Endodermal cell (in vitro differentiated cells): ENCODE results near the gene KCND3. TPM values are rescaled to one million over a fixed set of nuclear protein-coding genes. Genes with fewer than 3 reads are reported as not detected.

Experiments used
- DNase-seq: peaks from one replicate; pipeline ENCODE4 v3.0.0-alpha.2; 2017
- H3K27ac ChIP-seq: 2 replicates; pipeline ENCODE4 v1.5.1; 2013; ENCODE audit warnings: mild to moderate bottlenecking, low read depth, low read length, moderate library complexity
- H3K27me3 ChIP-seq: 2 replicates; pipeline ENCODE4 v1.6.1; 2013; ENCODE audit warnings: mild to moderate bottlenecking, low read length, moderate library complexity; ENCODE audit not compliant: insufficient read depth, control insufficient read depth, poor library complexity, severe bottlenecking
- H3K36me3 ChIP-seq: 2 replicates; pipeline ENCODE4 v1.7.0; 2013; ENCODE audit warnings: mild to moderate bottlenecking, low read length, moderate library complexity; ENCODE audit not compliant: control insufficient read depth, insufficient read depth
- H3K4me1 ChIP-seq: one replicate; pipeline ENCODE4 v1.7.0; 2013; ENCODE audit warnings: low read length; ENCODE audit not compliant: control insufficient read depth, insufficient read depth
- H3K4me3 ChIP-seq: 2 replicates; pipeline ENCODE4 v1.5.1; 2013; ENCODE audit warnings: mild to moderate bottlenecking, low read length, moderate library complexity
- H3K9ac ChIP-seq: 2 replicates; pipeline ENCODE4 v1.6.1; 2013; ENCODE audit warnings: mild to moderate bottlenecking, low read length, moderate library complexity; ENCODE audit not compliant: poor library complexity, severe bottlenecking; ENCODE audit errors: extremely low read depth
- H3K9me3 ChIP-seq: 2 replicates; pipeline ENCODE4 v1.6.1; 2013; ENCODE audit warnings: mild to moderate bottlenecking, low read length, moderate library complexity; ENCODE audit not compliant: control insufficient read depth
- H3K27ac Mint-ChIP-seq: 2 replicates; pipeline ENCODE4 v1.8.0; 2020; ENCODE audit warnings: mixed read lengths
- H3K27me3 Mint-ChIP-seq: 2 replicates; pipeline ENCODE4 v1.8.0; 2021; ENCODE audit warnings: mild to moderate bottlenecking, mixed read lengths; ENCODE audit not compliant: insufficient read depth
- H3K36me3 Mint-ChIP-seq: 2 replicates; pipeline ENCODE4 v1.8.0; 2020; ENCODE audit warnings: low read depth, mixed read lengths
- H3K4me1 Mint-ChIP-seq: 2 replicates; pipeline ENCODE4 v1.8.0; 2020; ENCODE audit warnings: mixed read lengths
- H3K4me3 Mint-ChIP-seq: 2 replicates; pipeline ENCODE4 v1.8.0; 2020; ENCODE audit warnings: mild to moderate bottlenecking, moderate library complexity, mixed read lengths
- H3K9me3 Mint-ChIP-seq: 2 replicates; pipeline ENCODE4 v1.8.0; 2020; ENCODE audit warnings: mild to moderate bottlenecking, mixed read lengths
- CTCF ChIP-seq: fragments of 200-600 bp; sonication (generic); conservative IDR thresholded peaks from 2 replicates; pipeline ENCODE4 v1.5.0; 2021; ENCODE audit warnings: antibody characterized with exemption, mild to moderate bottlenecking
- WGBS, 2 experiments: methylation state at CpG; one replicate each; pipeline versions ENCODE4 v1.1.5 to v1.1.7; 2013; ENCODE audit warnings: missing lambda C conversion rate in 2 of 2, mixed read lengths in 1 of 2; ENCODE audit not compliant: insufficient coverage in 1 of 2, insufficient read length in 1 of 2; 5-methylcytosine and 5-hydroxymethylcytosine counted together
- total RNA-seq, 2 donors: library from RNA; stranded (reverse); fragmentation: NEBNext Ultra II Directional in 1 of 2; extraction: Animal tissue kit (Norgen Biotek cat#: 25700) in 1 of 2; gene quantifications; 2 replicates in 1 of 2; 3 replicates in 1 of 2; pipeline ENCODE4 v1.2.1, GENCODE V29; 2021

KCND3 gene
- total RNA-seq, 2 donors from 2014 or later = 0.13 TPM; not detected in 1

- Histone ChIP-seq H3K9ac (no peak overlapping the region), H3K27ac (no peak overlapping the region), H3K9me3 (no peaks in the 10 kb centered on the region), H3K4me3 (no peak overlapping the region), H3K4me1 (peaks cover 4% of the 10 kb centered on the region), H3K36me3 (no peaks in the 10 kb centered on the region), H3K27me3 (peaks cover 100% of the 10 kb centered on the region)
- no peak for TF ChIP-seq CTCF
- no peaks in the 10 kb centered on the region for H3K36me3 Mint-ChIP-seq
- peaks cover 8% of the 10 kb centered on the region for H3K4me1 Mint-ChIP-seq
- no peaks in the 10 kb centered on the region for H3K9me3 Mint-ChIP-seq
- H3K4me3 Mint-ChIP-seq = no peak overlapping the region
- no peak for DNase-seq
- 86% methylated on average over 1 to 5 of the region's 5 CpGs for WGBS, 2 experiments
- H3K27ac Mint-ChIP-seq = no peak overlapping the region
- H3K27me3 Mint-ChIP-seq = peaks cover 99% of the 10 kb centered on the region
Observed at GRCh38 chr1:112030157-112030556, 40.7 kb upstream of the KCND3 start.

- TF ChIP-seq CTCF = no peak
- H3K4me1 Mint-ChIP-seq = peaks cover 8% of the 10 kb centered on the region
- H3K4me3 ChIP-seq = no peak overlapping the region
- no peaks in the 10 kb centered on the region for H3K36me3 Mint-ChIP-seq
- H3K27ac ChIP-seq = no peak overlapping the region
- H3K9me3 ChIP-seq = no peaks in the 10 kb centered on the region
- 86 to 89% methylated on average over 1 of the region's 1 CpG for WGBS, 2 experiments
- H3K27ac Mint-ChIP-seq = no peak overlapping the region
- peaks cover 100% of the 10 kb centered on the region for H3K27me3 Mint-ChIP-seq
- H3K27me3 ChIP-seq = peaks cover 100% of the 10 kb centered on the region
- peaks cover 4% of the 10 kb centered on the region for H3K4me1 ChIP-seq
- DNase-seq = no peak
- H3K4me3 Mint-ChIP-seq = no peak overlapping the region
- H3K9ac ChIP-seq = no peak overlapping the region
- H3K36me3 ChIP-seq = no peaks in the 10 kb centered on the region
- no peaks in the 10 kb centered on the region for H3K9me3 Mint-ChIP-seq
Observed at GRCh38 chr1:112027696-112028095, 38.2 kb upstream of the KCND3 start.

- DNase-seq = no peak
- no peak overlapping the region for H3K4me3 ChIP-seq
- no peak overlapping the region for H3K9ac ChIP-seq
- no peak overlapping the region for H3K27ac Mint-ChIP-seq
- H3K9me3 Mint-ChIP-seq = no peaks in the 10 kb centered on the region
- no peaks in the 10 kb centered on the region for H3K9me3 ChIP-seq
- no peaks in the 10 kb centered on the region for H3K36me3 Mint-ChIP-seq
- H3K36me3 ChIP-seq = no peaks in the 10 kb centered on the region
- no peak for TF ChIP-seq CTCF
- 67% methylated on average over 1 of the region's 1 CpG; no CpG with 5 or more reads in 1 of the 2 experiments for WGBS, 2 experiments
- H3K27me3 ChIP-seq = peaks cover 100% of the 10 kb centered on the region
- no peak overlapping the region for H3K27ac ChIP-seq
- peaks cover 99% of the 10 kb centered on the region for H3K27me3 Mint-ChIP-seq
- H3K4me3 Mint-ChIP-seq = no peak overlapping the region
- H3K4me1 ChIP-seq = peaks cover 4% of the 10 kb centered on the region
- H3K4me1 Mint-ChIP-seq = peaks cover 12% of the 10 kb centered on the region
Observed at GRCh38 chr1:112026501-112026900, 37.0 kb upstream of the KCND3 start.
